H9 (cell line): ENCODE measurements around the gene MRPS21. TPM values are rescaled to one million over a fixed set of nuclear protein-coding genes. Genes with fewer than 3 reads are reported as not detected.

ENCODE experiments used
- DNase-seq: peaks from one replicate; pipeline ENCODE4 v3.0.0-alpha.2; 2017
- H2AFZ ChIP-seq: one replicate; pipeline ENCODE4 v1.6.1; 2013; ENCODE audit warnings: mild to moderate bottlenecking, low read length, control low read depth, moderate library complexity
- H2AK5ac ChIP-seq: 2 replicates; pipeline ENCODE4 v1.6.1; 2013; ENCODE audit warnings: low read length, control low read depth, mixed read lengths; ENCODE audit not compliant: insufficient read length
- H2BK120ac ChIP-seq: one replicate; pipeline ENCODE4 v1.6.1; 2013; ENCODE audit warnings: low read depth, mild to moderate bottlenecking, low read length, control low read depth, inconsistent platforms; ENCODE audit not compliant: poor library complexity, severe bottlenecking
- H2BK12ac ChIP-seq: 2 replicates; pipeline ENCODE4 v1.6.1; 2013; ENCODE audit warnings: low read length, control low read depth, mixed read lengths, low read depth; ENCODE audit not compliant: insufficient read length
- H2BK15ac ChIP-seq: 2 replicates; pipeline ENCODE4 v1.6.1; 2013; ENCODE audit warnings: low read depth, low read length, control low read depth
- H2BK20ac ChIP-seq: one replicate; pipeline ENCODE4 v1.6.1; 2013; ENCODE audit warnings: low read depth, mild to moderate bottlenecking, low read length, control low read depth, inconsistent platforms; ENCODE audit not compliant: poor library complexity, severe bottlenecking
- H2BK5ac ChIP-seq: 2 replicates; pipeline ENCODE4 v1.6.1; 2013; ENCODE audit warnings: low read length, control low read depth, mixed read lengths; ENCODE audit not compliant: insufficient read length
- H3K14ac ChIP-seq: 2 replicates; pipeline ENCODE4 v1.6.1; 2013; ENCODE audit warnings: low read length, control low read depth; ENCODE audit not compliant: insufficient read depth
- H3K18ac ChIP-seq: 2 replicates; pipeline ENCODE4 v1.6.1; 2013; ENCODE audit warnings: low read depth, mild to moderate bottlenecking, mixed read lengths, low read length, control low read depth; ENCODE audit not compliant: insufficient read length
- H3K23ac ChIP-seq: 2 replicates; pipeline ENCODE4 v1.6.1; 2013; ENCODE audit warnings: low read length, control low read depth, mixed read lengths, low read depth; ENCODE audit not compliant: insufficient read length
- H3K23me2 ChIP-seq: 2 replicates; pipeline ENCODE4 v1.6.1; 2013; ENCODE audit warnings: low read depth, mild to moderate bottlenecking, mixed read lengths, low read length, control low read depth; ENCODE audit not compliant: insufficient read length, poor library complexity, severe bottlenecking
- H3K27ac ChIP-seq: 2 replicates; pipeline ENCODE4 v1.5.1; 2013; ENCODE audit warnings: low read length, control low read depth, mixed read lengths, low read depth; ENCODE audit not compliant: insufficient read length
- H3K27me3 ChIP-seq: 2 replicates; pipeline ENCODE4 v1.6.1; 2013; ENCODE audit warnings: low read length, control low read depth, inconsistent platforms; ENCODE audit not compliant: insufficient read depth
- H3K4ac ChIP-seq: 2 replicates; pipeline ENCODE4 v1.6.1; 2013; ENCODE audit warnings: low read depth, mild to moderate bottlenecking, control low read depth, inconsistent platforms, low read length, moderate library complexity
- H3K4me1 ChIP-seq: 2 replicates; pipeline ENCODE4 v1.6.1; 2013; ENCODE audit warnings: low read length, control low read depth, inconsistent platforms; ENCODE audit not compliant: insufficient read depth
- H3K4me2 ChIP-seq: 2 replicates; pipeline ENCODE4 v1.6.1; 2013; ENCODE audit warnings: low read length, control low read depth, mixed read lengths; ENCODE audit not compliant: insufficient read length, insufficient read depth
- H3K56ac ChIP-seq: 2 replicates; pipeline ENCODE4 v1.6.1; 2013; ENCODE audit warnings: low read depth, mild to moderate bottlenecking, mixed read lengths, low read length, control low read depth; ENCODE audit not compliant: insufficient read length
- H3K79me1 ChIP-seq: 2 replicates; pipeline ENCODE4 v1.6.1; 2013; ENCODE audit warnings: low read depth, mild to moderate bottlenecking, moderate library complexity, low read length, control low read depth, inconsistent platforms; ENCODE audit not compliant: insufficient read depth, poor library complexity, severe bottlenecking
- H3K79me2 ChIP-seq: 2 replicates; pipeline ENCODE4 v1.6.1; 2013; ENCODE audit warnings: low read length, control low read depth, inconsistent platforms; ENCODE audit not compliant: insufficient read depth
- H3K9ac ChIP-seq: 2 replicates; pipeline ENCODE4 v1.6.1; 2013; ENCODE audit warnings: low read length, control low read depth, mixed read lengths; ENCODE audit not compliant: insufficient read length; ENCODE audit errors: extremely low read depth
- H3K9me3 ChIP-seq: one replicate; pipeline ENCODE4 v1.6.1; 2013; ENCODE audit warnings: low read depth, low read length, inconsistent platforms; ENCODE audit not compliant: control insufficient read depth
- H3T11ph ChIP-seq: one replicate; pipeline ENCODE4 v1.6.1; 2013; ENCODE audit warnings: mild to moderate bottlenecking, low read length, control low read depth, inconsistent platforms
- H4K20me1 ChIP-seq: one replicate; pipeline ENCODE4 v1.6.1; 2013; ENCODE audit not compliant: control insufficient read depth, insufficient read length, insufficient read depth
- H4K5ac ChIP-seq: 2 replicates; pipeline ENCODE4 v1.6.1; 2013; ENCODE audit warnings: low read depth, mild to moderate bottlenecking, mixed read lengths, low read length, control low read depth; ENCODE audit not compliant: insufficient read length
- H4K8ac ChIP-seq: replicated peaks from 2 replicates; pipeline ENCODE4 v1.6.1; 2013; ENCODE audit warnings: low read length, control low read depth, mixed read lengths, low read depth; ENCODE audit not compliant: insufficient read length
- H4K91ac ChIP-seq: 2 replicates; pipeline ENCODE4 v1.6.1; 2013; ENCODE audit warnings: low read depth, mild to moderate bottlenecking, moderate library complexity, mixed read lengths, low read length, control low read depth; ENCODE audit not compliant: insufficient read length
- H3K27ac Mint-ChIP-seq, 3 experiments: 2 replicates in 2 of 3; 3 replicates in 1 of 3; pipeline ENCODE4 v1.8.0; 2020 to 2021; ENCODE audit warnings: mixed read lengths in 3 of 3, mild to moderate bottlenecking in 1 of 3, moderate library complexity in 1 of 3
- H3K27me3 Mint-ChIP-seq: 2 replicates; pipeline ENCODE4 v1.8.0; 2021; ENCODE audit warnings: low read depth, mild to moderate bottlenecking, moderate library complexity, mixed read lengths
- H3K36me3 Mint-ChIP-seq, 3 experiments: 2 replicates in 2 of 3; 3 replicates in 1 of 3; pipeline ENCODE4 v1.8.0; 2020 to 2021; ENCODE audit warnings: low read depth in 3 of 3, mixed read lengths in 3 of 3; ENCODE audit not compliant: insufficient read depth in 1 of 3
- H3K4me1 Mint-ChIP-seq, 2 experiments: 2 replicates each; pipeline ENCODE4 v1.8.0; 2020; ENCODE audit warnings: mixed read lengths in 2 of 2
- H3K4me3 Mint-ChIP-seq, 2 experiments: 2 replicates in 1 of 2; 3 replicates in 1 of 2; pipeline ENCODE4 v1.8.0; 2020 to 2021; ENCODE audit warnings: mild to moderate bottlenecking in 2 of 2, mixed read lengths in 2 of 2, moderate library complexity in 1 of 2
- H3K9me3 Mint-ChIP-seq, 2 experiments: 2 replicates in 1 of 2; 3 replicates in 1 of 2; pipeline ENCODE4 v1.8.0; 2020; ENCODE audit warnings: mild to moderate bottlenecking in 2 of 2, mixed read lengths in 2 of 2, moderate library complexity in 1 of 2
- CTCF ChIP-seq: fragments of 200-600 bp; sonication (generic); conservative IDR thresholded peaks from 3 replicates; pipeline ENCODE4 v1.8.0; 2021; ENCODE audit warnings: antibody characterized with exemption, mild to moderate bottlenecking
- WGBS: extraction: QIAGEN DNeasy Blood & Tissue Kit; methylation state at CpG from one replicate; pipeline ENCODE4 v1.1.7; 2013; ENCODE audit warnings: missing lambda C conversion rate, low lambda C conversion rate, mixed read lengths; ENCODE audit not compliant: insufficient read length; ENCODE audit errors: extremely low coverage; 5-methylcytosine and 5-hydroxymethylcytosine counted together
- total RNA-seq: library from RNA; stranded (reverse); gene quantifications from 2 replicates; pipeline ENCODE4 v1.2.1, GENCODE V29; 2021

MRPS21 gene
- total RNA-seq, 1 experiment from 2014 or later = 113 TPM

- Histone ChIP-seq H3K4ac (no peak overlapping the region), H4K5ac (no peak overlapping the region), H3K23ac (no peak overlapping the region), H3K56ac (no peak overlapping the region), H3K27ac (no peak overlapping the region), H2AFZ (no peak overlapping the region), H2BK5ac (no peak overlapping the region), H4K91ac (no peak overlapping the region), H3K18ac (no peak overlapping the region), H2BK120ac (no peak overlapping the region), H3K79me2 (peaks cover 13% of the 10 kb centered on the region; the same call in 1 of the 2 replicates), H3K23me2 (no peaks in the 10 kb centered on the region), H3K4me2 (peak overlapping the region; percentile 48), H3K14ac (no peak overlapping the region), H3K79me1 (no peaks in the 10 kb centered on the region), H2BK15ac (no peak overlapping the region), H3K4me1 (no peaks in the 10 kb centered on the region), H3K9ac (peak overlapping the region; percentile 81), H3T11ph (no peak overlapping the region), H3K9me3 (no peaks in the 10 kb centered on the region), H4K8ac (no peak overlapping the region), H4K20me1 (no peaks in the 10 kb centered on the region), H3K27me3 (no peaks in the 10 kb centered on the region), H2BK20ac (no peak overlapping the region), H2BK12ac (no peak overlapping the region), H2AK5ac (no peak overlapping the region)
- no peaks in the 10 kb centered on the region for H3K9me3 Mint-ChIP-seq
- peaks cover 4 to 5% of the 10 kb centered on the region in 2 experiments; a peak in 2 of 4 replicates for H3K4me1 Mint-ChIP-seq
- DNase-seq = no peak
- no peak for TF ChIP-seq CTCF
- peak overlapping the region; percentile 99 to 100 for H3K4me3 Mint-ChIP-seq
- no CpG with 5 or more reads among the region's 3 CpGs for WGBS
- H3K27ac Mint-ChIP-seq = no peak overlapping the region
- H3K27me3 Mint-ChIP-seq = no peaks in the 10 kb centered on the region
- H3K36me3 Mint-ChIP-seq = peaks cover 12 to 37% (median 37%) of the 10 kb centered on the region in 3 experiments; a peak in 6 of 7 replicates
Measured at GRCh38 chr1:150322310-150322709, 28.6 kb downstream of the MRPS21 start.
